Measurements from ENCODE around the gene TSPAN18.
A peak's percentile ranks its signal among the peaks of the same experiment; 100 is the strongest.

Gene TSPAN18

GRCh38 chr11:44875037-44875436, 148.3 kb downstream of the TSPAN18 start:
- no peak for DNase-seq

DNA sequence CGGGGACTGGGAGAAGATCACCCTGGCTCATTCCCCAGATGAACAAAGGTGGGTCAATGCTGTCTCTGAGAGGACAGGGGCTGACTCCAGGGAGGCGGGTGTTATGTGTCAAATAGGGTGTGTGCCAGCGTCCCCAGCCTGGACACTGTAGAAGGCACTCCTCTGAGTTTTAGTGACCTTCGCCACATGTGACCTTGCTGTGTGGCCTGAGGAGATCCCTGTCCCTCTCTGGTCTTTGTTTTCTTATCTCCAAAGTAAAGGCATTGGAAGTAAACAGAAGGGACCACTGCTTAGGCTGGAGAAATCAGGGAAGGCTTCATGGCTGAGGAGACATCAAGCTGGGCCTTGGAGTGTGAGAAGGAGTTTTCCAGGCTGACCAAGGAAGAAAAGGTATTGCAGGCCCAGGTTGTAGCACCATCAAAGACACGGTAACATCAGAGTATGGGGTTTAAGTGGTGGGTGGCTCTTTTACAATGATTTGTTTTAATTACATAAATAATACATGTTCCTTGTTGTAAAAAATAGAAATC, 149.5 kb downstream of the TSPAN18 start:
- no peak for DNase-seq

DNA sequence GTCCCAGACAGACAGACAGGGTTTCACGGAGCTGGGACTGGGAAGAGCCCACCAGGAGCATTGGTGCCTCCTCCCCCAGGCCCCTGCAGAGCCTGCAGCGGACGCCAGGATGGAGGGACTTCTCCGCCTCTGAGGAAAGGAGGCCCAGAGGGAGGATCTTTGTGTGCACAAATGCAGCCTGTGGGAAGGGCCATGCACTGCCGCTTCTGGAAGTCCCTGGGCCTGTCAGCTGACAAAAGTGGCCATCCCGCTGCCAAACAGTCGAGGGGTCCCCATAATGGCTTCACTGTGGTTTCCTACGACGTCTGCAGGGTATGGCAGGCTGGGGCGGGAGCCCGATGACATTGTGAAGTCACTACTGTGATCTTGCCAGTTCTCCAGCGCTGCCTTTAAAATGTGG, 150.1 kb downstream of the TSPAN18 start:
- no peak for DNase-seq

DNA sequence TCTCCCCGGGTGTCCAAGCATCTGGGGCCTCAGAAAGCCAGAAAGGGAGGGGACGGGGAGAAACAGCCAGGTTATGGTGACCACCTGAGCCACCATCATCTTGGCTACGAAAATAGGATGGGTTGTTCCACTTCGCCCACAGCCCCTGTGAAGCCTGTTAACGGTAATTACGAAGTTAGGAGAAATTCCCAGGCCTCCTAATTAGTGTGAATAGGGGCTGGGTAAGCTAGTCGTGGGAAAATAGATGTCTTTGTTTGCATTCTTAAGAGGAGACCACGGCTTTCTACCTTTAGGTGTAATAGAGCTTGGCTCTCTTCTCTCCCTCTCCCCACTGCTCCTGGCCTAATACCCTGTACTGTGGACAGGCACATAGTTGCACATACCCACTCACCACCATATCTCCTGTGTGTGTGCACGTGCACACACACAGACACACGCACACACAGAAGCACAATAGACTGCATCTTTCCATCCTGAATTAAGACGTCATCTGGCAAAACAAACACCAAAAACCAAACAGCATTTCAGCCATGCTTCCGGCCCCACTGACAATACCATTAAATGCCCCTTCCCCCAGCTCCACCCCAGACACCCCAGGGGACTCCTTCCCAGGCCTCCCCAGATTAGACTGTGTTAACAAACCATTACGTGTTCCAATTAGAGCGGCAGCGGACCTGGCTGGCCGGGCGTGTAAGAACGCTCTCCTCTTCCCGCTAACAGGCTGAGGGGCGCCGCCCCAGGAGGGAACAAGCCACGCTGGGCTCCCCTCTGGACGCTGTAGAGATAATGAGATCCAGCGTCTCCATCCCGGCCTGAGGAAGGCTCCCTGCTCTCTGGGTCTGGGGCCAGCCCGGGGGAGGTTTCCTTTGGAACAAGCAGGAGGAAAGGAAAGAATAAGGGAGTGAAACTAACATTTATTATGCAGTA, 151.1 kb downstream of the TSPAN18 start:
- no peak for DNase-seq

GRCh38 chr11:44878711-44879110, 151.9 kb downstream of the TSPAN18 start:
- DNase-seq = no peak

GRCh38 chr11:44879432-44879831, 152.7 kb downstream of the TSPAN18 start:
- no peak for DNase-seq

DNA sequence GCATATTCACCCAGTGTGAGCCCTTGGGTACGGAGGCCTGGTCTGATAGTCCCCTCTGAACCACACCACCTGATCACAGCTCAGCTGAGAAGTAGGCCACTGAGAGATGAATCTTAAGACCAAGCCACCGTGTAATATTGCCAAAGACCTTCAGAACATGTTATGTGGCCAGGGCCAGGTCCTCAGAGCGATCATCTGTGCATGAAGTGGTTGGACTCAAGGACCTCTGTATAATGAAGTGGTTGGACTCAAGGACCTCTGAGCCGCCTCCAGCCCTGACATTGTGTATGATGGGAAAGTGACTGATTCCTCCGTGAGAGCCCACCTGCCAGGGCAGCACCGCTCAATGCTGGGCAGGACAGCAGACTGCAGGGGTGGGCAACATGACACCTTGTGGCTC, 153.7 kb downstream of the TSPAN18 start:
- DNase-seq = no peak

GRCh38 chr11:44880953-44881352, 154.2 kb downstream of the TSPAN18 start:
- DNase-seq = no peak

DNA sequence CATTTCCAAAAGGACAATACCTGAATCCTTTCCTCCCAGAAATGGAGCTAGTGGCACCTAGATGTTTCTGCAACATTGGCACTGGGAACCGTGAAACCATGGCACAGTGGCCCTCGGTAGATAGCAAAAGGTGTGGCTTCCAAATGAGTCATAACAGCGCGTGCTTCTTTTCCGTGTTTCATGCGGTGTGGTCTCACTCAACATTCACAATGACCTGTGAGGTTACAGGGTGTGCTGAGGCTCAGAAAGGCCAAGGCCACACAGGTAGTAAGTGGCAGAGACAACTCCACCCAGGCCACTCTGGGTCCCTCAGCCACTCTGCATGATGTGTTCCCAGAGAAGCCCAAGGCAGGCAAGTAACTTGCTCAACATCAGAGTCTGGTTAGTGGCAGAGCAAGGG, 156.5 kb downstream of the TSPAN18 start:
- DNase-seq = no peak

DNA sequence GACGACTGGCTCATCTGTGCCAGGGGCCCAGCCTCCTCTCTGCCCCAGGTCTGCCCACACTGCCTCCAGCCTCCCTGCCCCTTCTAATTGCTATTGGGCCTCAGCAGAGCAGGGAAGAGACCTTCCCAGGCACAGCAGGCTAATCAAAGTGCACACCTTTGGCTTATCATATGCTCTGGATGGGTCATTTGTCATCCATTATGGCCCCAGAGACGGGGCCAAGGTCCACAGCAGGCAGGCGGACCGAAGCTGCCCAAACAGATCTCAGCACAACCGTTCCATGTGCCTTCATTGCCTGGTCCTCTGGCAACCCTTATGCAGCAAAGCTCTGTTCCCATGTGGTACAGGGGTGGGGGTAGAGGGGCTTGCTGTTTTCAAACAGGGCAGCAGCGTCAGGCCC, 157.3 kb downstream of the TSPAN18 start:
- DNase-seq = no peak

DNA sequence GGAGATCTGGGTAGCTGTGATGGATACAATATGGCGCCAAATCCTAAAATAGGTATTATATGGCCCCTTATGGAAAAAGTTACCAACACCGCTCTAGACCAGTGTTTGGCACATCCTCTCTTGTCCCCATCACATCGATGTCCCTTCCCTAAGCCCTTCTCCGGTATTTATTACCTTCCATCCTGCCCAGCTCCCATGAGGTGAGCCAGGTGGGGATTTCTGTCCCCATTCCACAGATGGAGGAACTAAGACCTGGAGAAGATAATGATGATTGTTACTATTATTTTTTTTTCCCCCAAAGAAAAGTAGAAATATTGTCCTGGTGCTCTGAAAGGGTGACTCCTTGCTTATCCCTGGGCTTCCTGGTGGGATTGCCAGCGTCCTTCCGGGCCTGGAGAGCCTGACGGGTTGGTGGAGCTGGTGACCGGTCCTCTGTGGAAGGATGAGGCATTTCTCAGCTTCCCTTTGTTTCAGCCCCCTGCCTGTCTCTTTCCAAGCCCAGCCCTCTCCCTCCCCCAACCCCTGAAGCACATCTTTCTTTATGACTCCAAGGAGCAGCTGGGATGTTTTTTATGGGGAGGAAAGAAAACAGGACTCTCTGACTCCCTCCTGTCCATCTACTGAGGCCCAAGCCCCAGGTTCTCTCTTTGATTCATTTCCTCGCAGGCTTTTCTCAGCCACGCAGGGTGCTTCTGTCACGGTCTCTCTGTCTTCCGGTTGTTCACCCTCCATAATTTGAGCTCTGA, 158.5 kb downstream of the TSPAN18 start:
- no peak for DNase-seq

DNA sequence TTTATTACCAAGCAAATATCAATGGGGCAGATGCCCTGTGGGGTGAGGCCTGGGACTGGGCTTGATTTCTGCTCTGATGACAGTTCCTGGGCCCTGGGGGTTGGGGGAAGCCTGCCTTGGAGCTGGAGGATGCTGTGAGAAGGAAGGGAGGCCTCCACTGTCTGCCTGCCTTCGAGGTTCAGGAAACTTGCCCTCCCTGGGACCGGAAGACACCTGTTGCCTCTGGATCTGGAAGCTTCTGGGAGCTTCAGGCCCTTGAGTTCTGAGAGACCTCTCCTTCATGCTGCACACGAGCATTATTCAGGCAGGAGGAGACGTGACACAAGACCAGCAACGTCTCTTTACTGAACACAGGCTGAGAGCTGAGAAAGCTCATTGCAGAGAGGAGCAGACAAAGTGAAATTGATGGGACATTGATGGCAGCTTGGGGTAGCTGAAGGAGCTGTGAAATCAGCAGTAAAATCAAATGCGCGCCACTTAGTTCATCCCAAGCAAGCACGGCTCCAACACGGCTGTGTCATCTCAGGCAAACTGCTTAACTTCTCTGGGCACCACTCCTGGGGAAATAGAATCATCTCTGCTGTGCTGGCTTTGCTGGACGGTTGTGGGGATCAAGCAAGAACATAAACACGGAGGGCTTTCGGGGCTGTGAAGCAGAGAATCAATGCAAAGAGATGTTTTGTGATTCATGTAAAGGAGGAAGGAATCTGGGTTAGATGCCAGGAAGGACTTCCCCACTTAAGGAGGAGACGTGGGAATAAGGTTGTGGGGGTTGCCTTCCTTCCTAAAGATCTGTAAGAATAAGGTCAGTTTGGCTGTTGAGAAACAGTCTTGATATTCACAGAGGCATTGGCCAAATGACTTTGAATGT, 159.4 kb downstream of the TSPAN18 start:
- DNase-seq = no peak

DNA sequence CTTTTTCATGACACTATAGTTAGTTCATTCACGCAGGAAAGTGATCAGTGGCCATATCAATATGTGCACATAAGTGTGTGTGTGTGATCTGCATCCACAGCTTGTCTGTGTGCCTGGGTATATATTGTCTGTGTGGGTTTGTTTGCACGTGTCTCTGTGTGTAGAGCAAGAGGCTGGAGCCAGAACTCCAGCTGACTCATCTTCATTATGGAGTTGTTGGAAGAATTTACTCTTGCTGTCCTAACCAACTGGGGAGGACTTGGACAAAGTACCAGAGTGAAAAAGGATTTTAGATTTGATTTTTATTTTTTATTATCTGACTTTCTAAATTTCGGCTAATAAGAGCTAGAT, 160.0 kb downstream of the TSPAN18 start:
- no peak for DNase-seq

DNA sequence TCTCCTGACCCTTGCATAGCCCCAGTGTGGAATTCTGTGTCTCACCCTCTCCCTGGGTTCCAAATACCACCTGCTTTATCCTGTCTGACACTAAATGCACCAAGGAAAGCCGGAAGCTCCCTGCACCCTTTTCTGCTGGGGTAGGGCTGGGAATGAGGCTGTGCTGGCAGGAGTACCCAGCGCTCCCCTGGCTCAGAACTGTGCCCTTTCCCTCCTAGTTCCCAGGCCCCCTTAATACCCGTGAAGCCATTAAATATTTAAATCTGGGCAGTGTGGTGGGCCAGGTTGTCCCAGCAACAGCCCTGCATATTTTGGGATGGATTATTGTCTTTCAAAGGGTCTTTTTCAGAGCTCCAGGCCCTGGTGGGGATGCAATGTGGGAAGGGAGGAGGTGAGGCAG, 160.9 kb downstream of the TSPAN18 start:
- no peak for DNase-seq

DNA sequence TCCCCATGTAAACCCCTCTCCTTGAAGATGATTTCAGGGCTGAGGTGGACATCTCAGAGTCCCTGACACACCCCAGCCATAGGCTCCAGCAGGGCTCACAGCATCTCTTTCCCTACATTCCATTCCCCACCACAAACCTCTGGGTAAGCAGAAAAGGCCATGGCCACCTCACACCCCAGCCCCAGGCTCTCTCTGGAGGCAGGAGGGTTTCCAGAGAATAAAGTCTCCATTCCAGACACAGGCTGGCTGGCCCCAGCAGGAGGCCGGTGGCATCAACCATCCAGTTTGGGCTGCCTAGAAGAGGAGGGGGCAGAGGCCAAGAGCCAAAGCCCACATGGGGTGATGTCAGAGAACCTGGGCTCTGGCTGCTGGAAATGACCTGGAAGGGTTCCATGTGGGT, 162.5 kb downstream of the TSPAN18 start:
- DNase-seq = no peak

DNA sequence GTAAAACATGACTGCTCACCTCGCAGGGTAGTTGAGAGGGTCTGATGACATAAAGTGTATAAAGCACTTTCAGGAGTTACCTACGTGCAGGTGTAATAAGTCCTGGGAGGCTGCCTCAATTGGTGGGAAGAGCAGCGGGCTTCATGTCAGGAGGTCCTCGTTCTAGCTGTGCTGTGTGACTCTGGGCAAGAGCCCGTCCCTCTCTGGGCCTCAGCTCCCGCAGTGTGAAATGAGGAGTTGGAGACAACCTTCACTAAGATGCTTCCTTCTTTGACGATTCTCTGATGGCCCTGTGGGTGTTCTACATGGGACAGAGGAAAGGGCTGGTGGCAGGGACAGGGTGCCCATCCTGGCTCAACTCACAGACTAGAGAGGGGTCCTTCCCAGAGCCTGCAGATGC, 166.1 kb downstream of the TSPAN18 start:
- DNase-seq = no peak

GRCh38 chr11:44893308-44893822, 166.6 kb downstream of the TSPAN18 start:
- DNase-seq = peak; percentile 6 to 10

DNA sequence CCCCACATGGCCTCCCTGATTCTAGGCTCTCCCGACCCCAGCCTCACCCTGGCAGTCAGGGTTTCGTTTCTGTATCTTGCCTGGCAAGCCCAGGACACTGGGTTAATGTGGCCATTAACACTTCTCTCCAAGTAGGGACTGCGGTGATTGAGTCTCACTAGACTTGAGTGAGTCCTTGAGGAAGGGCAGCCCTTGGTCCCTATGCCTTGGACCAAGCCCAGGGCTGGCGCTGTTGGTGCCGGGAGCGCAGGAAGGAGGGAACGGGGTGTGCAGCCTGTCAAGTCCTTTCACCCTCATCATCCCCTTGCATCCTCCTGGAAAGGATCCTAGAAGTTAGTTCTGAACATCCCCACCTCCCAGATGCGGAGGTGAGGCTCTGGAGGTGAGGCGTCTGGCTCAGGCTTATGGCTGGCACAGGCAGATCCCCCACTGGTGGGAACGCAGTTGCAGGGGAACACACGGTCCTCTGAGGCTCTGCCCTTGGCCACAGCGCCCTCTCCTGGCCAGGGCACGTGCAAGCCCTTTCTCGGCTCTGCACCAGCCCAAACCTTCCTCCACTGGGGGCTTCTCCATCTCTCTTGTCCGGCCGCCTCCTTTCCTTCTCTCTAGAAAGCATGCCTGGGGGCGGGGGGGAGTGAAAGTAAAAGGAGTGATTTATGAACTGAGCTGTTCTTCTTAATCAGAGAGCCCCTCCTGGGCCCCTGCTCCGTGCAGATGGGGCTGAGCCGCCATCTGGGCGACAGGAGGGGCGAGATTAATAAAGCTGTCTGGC, 167.3 kb downstream of the TSPAN18 start:
- peak; percentile 34 to 57 for DNase-seq

DNA sequence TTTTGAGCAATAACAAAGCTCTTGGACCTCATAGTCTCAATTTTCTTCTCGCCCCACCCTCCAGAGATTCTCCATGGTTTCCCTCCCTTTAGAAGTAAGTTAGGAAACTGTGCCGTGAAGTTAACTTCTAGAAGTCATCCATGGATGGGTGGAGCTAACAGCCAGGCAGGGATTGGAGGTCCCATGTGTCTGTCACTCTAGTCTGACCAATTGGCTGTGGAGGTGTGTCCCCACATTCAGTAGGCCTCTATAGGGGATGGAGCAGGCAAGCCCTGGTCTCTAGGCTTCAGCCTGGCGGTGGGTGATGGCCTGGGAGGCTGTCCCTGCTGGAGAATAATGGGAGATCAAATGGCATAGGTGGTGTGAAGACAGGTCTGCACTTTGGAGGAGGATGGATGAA, 173.2 kb downstream of the TSPAN18 start:
- no peak for DNase-seq

DNA sequence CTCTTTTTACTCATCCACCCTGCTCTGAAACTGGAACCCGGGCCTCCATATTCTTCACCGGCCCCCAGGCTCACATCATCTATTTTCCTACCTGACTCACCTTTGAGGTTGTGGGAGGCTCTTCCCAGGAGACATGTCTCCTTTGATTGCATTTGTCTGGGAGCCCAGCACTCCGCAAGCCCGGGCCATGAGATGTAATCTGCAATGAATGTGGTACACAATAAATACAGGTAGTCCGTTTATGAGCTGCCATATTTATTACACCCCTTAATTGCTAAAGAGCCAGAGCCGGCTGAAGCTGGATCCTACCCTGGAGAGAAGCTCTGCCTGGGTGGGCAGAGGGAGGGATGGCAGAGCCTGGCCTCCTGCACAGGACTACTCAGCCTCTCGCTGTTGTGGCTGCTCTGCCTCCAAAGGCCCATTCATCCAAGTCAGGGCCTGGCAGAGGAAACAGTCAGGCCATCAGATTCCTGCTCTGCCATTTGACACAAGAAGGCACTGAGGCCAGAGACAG, 174.4 kb downstream of the TSPAN18 start:
- no peak for DNase-seq

GRCh38 chr11:44901786-44902185, 175.0 kb downstream of the TSPAN18 start:
- DNase-seq = no peak

DNA sequence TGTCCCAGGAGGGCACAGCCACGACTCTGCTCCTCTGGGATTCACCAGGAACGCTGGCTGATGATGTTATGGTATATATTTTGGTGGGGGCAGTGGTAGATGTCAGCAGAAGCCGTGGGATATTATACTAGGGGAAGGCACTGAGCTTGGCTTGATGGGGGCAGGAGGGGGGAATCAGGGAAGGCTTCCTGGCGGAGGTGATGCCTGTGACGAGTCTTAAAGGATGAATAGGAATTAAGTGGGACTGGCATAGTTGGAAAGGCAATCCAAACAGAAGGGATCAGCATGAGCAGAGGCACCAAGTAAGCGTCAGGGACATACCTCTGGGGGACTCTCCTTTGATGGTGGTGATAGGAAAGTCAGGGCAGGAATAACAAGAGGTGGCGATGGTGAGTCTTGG, 176.3 kb downstream of the TSPAN18 start:
- no peak for DNase-seq

All from hippocampal formation (tissue), 2 donors.